Measurements from ENCODE around the gene PEAR1. TPM values are rescaled to one million over a fixed set of nuclear protein-coding genes. Genes with fewer than 3 reads are reported as not detected.

Gene PEAR1
- total RNA-seq, 3 donors from 2014 or later: 2.3 to 7.2 (median 4.6) TPM

- intact Hi-C loops (cut with DNase I, micrococcal nuclease): no loop called here
- TF ChIP-seq CTCF (IDR thresholded peaks at IDR 0.05): no peak
- Histone ChIP-seq H3K4me3 (no peak overlapping the region), H3K4me1 (ENCODE audit: low read depth) (no peaks in the 10 kb centered on the region), H3K36me3 (ENCODE audit: low read depth) (no peaks in the 10 kb centered on the region), H3K9me3 (no peaks in the 10 kb centered on the region)
- no peak for ATAC-seq
- no peak for DNase-seq
These were observed 62.8 kb downstream of the PEAR1 start for GRCh38 chr1:156956333-156956732.

- DNase-seq (no peak), ATAC-seq (no peak)
- intact Hi-C loops (cut with DNase I, micrococcal nuclease): no loop called here
- no peak for TF ChIP-seq CTCF (IDR thresholded peaks at IDR 0.05)
- no peaks in the 10 kb centered on the region for H3K4me1 ChIP-seq (ENCODE audit: low read depth)
- no peaks in the 10 kb centered on the region for H3K9me3 ChIP-seq
- no peaks in the 10 kb centered on the region for H3K36me3 ChIP-seq (ENCODE audit: low read depth)
- no peak overlapping the region for H3K4me3 ChIP-seq
These were observed 64.1 kb downstream of the PEAR1 start for GRCh38 chr1:156957634-156958033.

- Histone ChIP-seq H3K4me3 (no peak overlapping the region), H3K36me3 (ENCODE audit: low read depth) (no peaks in the 10 kb centered on the region), H3K9me3 (no peaks in the 10 kb centered on the region), H3K4me1 (ENCODE audit: low read depth) (no peaks in the 10 kb centered on the region)
- TF ChIP-seq CTCF (IDR thresholded peaks at IDR 0.05): no peak
- no peak for DNase-seq
- no peak for ATAC-seq
- intact Hi-C loops (cut with DNase I, micrococcal nuclease): no loop called here
These were observed 64.8 kb downstream of the PEAR1 start for GRCh38 chr1:156958247-156958714.

- no peak for DNase-seq
These were observed 65.9 kb downstream of the PEAR1 start for GRCh38 chr1:156959414-156959813.

GRCh38 chr1:156959925-156960324 lies 66.4 kb downstream of the PEAR1 start:
- DNase-seq: no peak
- H3K4me1 ChIP-seq (ENCODE audit: low read depth): no peaks in the 10 kb centered on the region
- TF ChIP-seq CTCF (IDR thresholded peaks at IDR 0.05): no peak
- no peak overlapping the region for H3K4me3 ChIP-seq
- ATAC-seq: no peak
- H3K9me3 ChIP-seq: no peaks in the 10 kb centered on the region
- intact Hi-C loops (cut with DNase I, micrococcal nuclease): no loop called here
- H3K36me3 ChIP-seq (ENCODE audit: low read depth): no peaks in the 10 kb centered on the region

More at GRCh38 chr1:156959414-156959813, 65.9 kb downstream of the PEAR1 start:
- TF ChIP-seq CTCF (IDR thresholded peaks at IDR 0.05): no peak
- H3K4me1 ChIP-seq (ENCODE audit: low read depth): no peaks in the 10 kb centered on the region
- H3K36me3 ChIP-seq (ENCODE audit: low read depth): no peaks in the 10 kb centered on the region
- ATAC-seq: no peak
- no peaks in the 10 kb centered on the region for H3K9me3 ChIP-seq
- intact Hi-C loops (cut with DNase I, micrococcal nuclease): no loop called here
- H3K4me3 ChIP-seq: no peak overlapping the region

GRCh38 chr1:156961709-156962108 lies 68.2 kb downstream of the PEAR1 start:
- Histone ChIP-seq H3K4me3 (no peak overlapping the region), H3K4me1 (ENCODE audit: low read depth) (no peaks in the 10 kb centered on the region), H3K9me3 (no peaks in the 10 kb centered on the region), H3K36me3 (ENCODE audit: low read depth) (no peaks in the 10 kb centered on the region)
- TF ChIP-seq CTCF (IDR thresholded peaks at IDR 0.05): no peak
- ATAC-seq (no peak), DNase-seq (no peak)
- intact Hi-C loops (cut with DNase I, micrococcal nuclease): no loop called here

All from mucosa of descending colon (tissue), 3 donors.